ENCODE results near the gene PTPRN2.
"Not testable (repeated sequence)": the region's sequence is repeated elsewhere in the genome, so short reads cannot be mapped to it uniquely, and the experiment has no call there.

Gene PTPRN2

DNA sequence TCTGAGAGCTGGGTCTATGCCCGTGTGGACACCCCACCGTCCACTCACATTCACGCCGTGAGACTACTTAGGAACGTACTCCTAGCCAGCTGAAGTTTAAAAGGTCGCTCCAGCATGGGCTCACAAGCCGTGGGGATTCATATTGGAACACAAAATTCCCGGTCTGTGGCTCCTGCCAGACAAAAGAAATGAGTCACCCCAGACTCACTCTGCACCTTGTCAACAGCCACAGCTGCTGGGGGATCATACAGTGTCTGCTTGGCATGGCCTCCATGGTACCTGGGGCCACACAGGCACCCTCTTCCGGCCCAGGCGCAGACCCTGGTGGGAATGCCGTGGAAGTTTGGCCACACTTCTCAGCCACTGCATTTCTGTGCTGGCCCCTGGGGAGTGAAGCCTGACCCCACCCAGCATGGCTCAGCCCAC, 1022.4 kb downstream of the PTPRN2 start:
- DNase-seq (ENCODE audit: low spot score): no peak

GRCh38 chr7:157564517-157565177, 1023.0 kb downstream of the PTPRN2 start:
- no peak for DNase-seq (ENCODE audit: low spot score)

GRCh38 chr7:157563467-157564135, 1024.0 kb downstream of the PTPRN2 start:
- not testable (repeated sequence) for DNase-seq (ENCODE audit: low spot score)

- DNase-seq (ENCODE audit: low spot score): not testable (repeated sequence)
These were observed 1024.9 kb downstream of the PTPRN2 start for GRCh38 chr7:157562522-157563398.

DNA sequence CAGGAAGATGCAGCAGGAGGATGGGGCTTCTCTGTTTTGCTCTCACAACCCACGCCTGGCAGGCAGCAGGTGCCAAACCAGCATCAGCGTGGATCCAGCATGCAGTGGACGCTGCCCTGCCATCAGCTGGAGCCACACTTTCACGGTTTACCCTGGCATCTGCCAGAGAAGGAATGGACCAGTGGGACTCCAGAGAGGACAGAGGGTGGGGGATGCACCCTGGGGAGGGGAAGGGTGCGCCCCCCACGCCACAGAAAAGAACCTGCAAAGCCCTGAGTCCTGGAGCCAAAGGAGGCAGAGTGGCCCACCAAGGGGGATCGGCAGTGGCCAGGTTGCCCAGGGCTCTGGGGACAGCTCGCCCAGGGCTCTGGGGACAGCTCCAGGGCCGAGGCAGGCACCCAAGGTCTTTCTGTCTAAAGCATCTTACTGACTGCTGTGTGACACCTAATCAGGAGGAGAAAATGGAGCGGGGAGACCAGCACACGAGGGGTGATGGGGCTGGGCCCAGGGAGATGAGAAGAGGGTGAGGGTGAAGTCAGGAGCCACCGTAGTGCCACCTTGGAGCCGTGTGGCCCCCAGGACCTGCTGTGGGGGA, 1025.7 kb downstream of the PTPRN2 start:
- DNase-seq (ENCODE audit: low spot score): no peak

- DNase-seq (ENCODE audit: low spot score): no peak
These were observed 1026.2 kb downstream of the PTPRN2 start for GRCh38 chr7:157561523-157561785.

DNA sequence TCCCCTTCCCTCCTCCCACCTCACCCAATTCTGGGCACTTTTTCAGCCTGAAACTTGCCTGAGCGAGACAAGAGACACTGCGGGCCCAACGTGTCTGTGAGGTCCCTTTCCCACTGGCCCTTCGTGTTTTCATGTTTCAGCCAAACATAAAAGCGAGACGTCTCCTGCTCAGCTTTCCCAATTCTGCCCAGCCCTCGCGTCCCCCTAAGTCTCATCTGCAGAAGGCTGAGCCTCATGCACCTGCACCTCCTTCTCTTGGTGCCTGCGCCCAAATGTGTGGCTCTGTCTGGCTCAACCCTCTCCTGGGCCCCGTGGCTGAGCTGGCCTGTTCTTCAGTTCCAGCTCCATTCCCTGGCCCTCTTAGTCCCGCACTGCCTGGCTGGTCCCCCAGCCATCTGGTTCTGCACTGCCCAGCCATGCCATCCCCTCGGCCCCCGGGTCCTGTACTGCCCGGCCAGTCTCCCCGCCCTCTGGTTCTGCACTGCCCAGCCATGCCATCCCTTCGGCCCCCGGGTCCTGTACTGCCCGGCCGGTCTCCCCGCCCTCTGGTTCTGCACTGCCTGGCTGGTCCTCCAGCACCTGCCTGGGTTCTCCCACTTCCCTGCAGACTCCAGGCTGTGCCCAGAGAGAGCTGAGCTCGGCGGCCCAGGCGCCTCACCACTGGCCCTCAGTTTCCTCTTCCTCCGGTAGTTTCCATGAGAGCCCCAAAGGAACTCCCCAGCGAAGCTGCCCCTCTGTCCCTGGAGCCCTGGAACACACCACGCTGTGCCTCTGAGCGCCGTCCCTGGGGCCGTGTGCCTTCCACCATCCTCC, 1026.7 kb downstream of the PTPRN2 start:
- DNase-seq (ENCODE audit: low spot score): no peak

DNA sequence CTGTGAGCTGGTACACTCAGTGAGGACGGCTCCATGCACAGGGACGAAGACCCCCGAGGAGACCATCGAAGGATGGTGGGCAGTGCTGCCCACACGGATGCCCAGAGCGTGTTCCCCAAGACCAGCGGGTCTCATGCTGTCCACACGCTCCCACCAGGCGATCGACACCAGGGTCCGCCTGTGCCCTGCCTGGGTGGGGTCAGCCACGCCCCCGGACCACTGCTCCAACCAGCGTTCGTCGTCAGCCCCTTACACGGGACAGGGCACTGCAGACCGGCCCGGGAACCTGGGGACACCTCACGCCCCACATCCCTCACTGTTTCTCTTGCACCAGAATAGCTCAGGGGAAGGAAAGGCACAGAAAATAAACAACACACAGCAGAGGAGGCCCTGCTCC, 1027.4 kb downstream of the PTPRN2 start:
- DNase-seq (ENCODE audit: low spot score): no peak

- DNase-seq (ENCODE audit: low spot score): no peak
These were observed 1027.9 kb downstream of the PTPRN2 start for GRCh38 chr7:157559596-157560257.

DNA sequence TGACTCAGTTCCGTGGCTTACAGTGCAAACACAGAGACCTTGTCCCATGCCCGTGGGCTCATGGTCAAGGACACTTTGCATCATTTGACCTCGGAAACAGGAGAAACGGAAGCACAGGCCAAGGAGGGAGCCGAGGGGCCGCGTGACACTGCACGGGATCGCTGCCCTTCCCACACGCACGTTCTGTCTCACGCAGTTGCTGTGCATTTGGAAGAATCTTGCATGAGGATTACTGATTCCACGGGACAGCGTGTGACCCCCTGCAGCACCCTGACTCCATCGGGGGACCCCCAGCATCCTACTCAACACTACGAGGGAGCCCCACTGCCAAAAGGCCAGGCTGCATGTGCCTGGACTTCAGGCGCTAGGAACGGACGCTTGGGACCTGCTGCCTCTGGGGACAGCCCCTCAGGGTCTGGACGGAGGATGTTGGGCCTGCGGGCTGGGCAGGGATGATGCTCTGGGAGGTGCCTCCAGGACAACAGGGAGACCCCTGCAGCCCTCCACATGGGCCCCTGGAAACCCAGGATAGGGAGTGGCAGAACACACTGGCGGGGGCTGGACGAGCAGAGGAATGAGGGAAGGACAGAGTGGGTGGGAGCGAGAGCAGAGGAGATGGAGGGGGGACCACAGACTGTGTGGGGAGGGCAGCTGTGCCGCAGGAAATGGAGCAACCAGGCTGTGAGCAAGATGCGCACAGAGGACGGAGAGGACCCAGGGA, 1028.6 kb downstream of the PTPRN2 start:
- DNase-seq (ENCODE audit: low spot score): no peak

- no peak for DNase-seq (ENCODE audit: low spot score)
These were observed 1029.1 kb downstream of the PTPRN2 start for GRCh38 chr7:157558516-157558874.

GRCh38 chr7:157558061-157558460, 1029.6 kb downstream of the PTPRN2 start:
- no peak for DNase-seq (ENCODE audit: low spot score)

DNA sequence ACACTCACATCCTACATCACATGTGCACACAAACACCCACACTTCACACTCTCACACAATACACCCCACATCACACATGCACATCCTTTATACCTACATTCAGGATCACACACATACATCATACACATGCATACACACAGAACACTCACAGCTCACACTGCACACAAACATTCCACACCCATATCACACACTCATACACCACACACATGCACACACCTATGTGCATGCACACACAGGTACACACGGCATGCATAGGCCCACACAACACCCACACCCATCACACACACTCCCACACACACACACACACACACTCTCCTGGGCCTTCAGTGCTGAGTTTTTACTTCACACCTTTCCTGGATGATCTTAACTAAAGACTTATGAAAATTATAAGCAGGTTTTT, 1030.4 kb downstream of the PTPRN2 start:
- DNase-seq (ENCODE audit: low spot score): no peak

GRCh38 chr7:157556642-157556944, 1031.0 kb downstream of the PTPRN2 start:
- DNase-seq (ENCODE audit: low spot score): no peak

GRCh38 chr7:157555944-157556641, 1031.5 kb downstream of the PTPRN2 start:
- no peak for DNase-seq (ENCODE audit: low spot score)

GRCh38 chr7:157555313-157555712, 1032.3 kb downstream of the PTPRN2 start:
- no peak for DNase-seq (ENCODE audit: low spot score)

GRCh38 chr7:157554393-157555238, 1033.0 kb downstream of the PTPRN2 start:
- no peak for DNase-seq (ENCODE audit: low spot score)

DNA sequence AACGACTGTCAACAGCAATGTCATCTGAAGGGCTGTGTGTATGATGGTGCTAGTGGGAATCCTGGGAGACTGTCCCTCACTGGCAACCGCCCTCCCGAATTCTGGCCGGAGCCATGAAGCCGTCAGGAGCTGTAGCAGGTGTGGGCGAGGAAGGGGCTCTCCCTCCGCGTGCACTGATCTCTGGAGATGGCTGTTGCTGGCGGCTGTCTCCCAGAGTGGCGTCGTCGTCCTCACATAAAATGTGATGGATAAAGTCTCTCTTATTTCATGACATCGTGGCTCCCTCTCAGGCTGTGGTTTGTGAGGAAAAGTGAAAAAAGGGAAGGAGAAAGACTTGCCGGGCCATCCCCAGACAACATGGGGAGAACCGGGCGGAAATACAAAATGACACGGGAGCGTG, 1034.4 kb downstream of the PTPRN2 start:
- no peak for DNase-seq (ENCODE audit: low spot score)

- DNase-seq (ENCODE audit: low spot score): no peak
These were observed 1035.2 kb downstream of the PTPRN2 start for GRCh38 chr7:157552295-157552993.

Measured in putamen (tissue), 1 donor.